Astrocyte of the hippocampus (primary cell): ENCODE measurements around the gene ETFDH.
"Not testable (repeated sequence)": the region's sequence is repeated elsewhere in the genome, so short reads cannot be mapped to it uniquely, and the experiment has no call there.

Experiments used
- DNase-seq: peaks from one replicate; pipeline ENCODE4 v3.0.0; 2011; ENCODE audit warnings: low read depth, low spot score

ETFDH gene

GRCh38 chr4:158671915-158672806, at the start of gene ETFDH:
ETFDH (plus strand) TSS chr4:158672296; CDS start chr4:158672457, 161 bp downstream.
- peak; percentile 100 for DNase-seq

GRCh38 chr4:158624889-158625478, 47.1 kb upstream of the ETFDH start:
- peak; percentile 67 for DNase-seq

- no peak for DNase-seq
Observed at GRCh38 chr4:158625544-158625943, 46.6 kb upstream of the ETFDH start.

DNA sequence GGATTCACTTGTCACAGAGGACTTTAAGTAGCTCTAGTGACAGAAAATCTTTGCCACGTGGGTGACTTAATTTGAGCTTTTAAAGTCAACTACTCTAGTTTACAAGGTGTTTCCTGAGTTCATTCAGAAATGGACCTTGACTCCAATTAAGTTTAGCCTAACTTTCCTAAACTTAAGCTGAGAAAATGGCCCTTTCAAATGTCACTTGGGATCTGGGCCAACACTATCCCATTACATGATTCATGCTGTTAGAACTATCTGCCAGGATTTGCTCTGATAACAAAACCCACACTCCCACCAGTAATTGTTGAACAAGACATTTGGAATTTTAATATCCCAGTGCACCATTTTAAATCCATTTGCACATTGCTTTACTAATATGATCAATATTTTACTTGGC, 41.2 kb upstream of the ETFDH start:
- peak; percentile 80 for DNase-seq

DNA sequence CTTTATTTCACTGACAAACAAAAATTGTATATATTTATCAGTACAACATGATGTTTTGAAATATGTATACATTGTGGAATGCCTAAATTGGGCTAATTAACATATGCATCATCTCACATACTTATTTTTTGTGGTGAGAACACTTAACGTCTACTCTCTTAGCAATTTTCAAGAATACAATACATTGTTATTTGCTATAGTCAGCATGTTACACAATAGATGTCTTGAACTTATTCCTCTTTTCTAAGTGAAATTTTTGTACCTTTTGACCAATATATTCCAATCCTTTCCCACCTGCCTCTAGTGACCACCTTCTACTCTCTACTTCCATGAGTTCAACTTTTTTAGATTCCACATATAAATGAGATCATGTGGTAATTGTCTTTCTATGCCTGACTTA, 35.5 kb upstream of the ETFDH start:
- DNase-seq, result no peak

DNA sequence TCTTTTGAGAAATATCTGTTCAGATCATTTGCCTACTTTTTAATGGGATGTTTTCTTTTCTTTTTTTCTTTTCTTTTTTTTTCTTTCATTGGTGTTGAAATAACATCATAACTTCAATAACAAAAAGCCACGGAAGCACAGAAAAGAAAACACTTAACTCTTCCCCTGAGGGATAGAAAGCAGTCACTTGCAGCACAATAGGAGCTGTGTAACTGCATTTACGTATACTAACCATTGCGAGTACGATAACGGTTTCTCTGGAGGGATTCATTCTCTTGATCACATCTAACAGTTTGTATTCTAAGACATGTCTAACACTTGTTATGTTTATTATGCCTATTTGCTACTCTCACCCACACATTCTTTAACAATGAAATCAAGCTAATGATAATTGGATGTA, 27.7 kb upstream of the ETFDH start:
- no peak for DNase-seq

DNA sequence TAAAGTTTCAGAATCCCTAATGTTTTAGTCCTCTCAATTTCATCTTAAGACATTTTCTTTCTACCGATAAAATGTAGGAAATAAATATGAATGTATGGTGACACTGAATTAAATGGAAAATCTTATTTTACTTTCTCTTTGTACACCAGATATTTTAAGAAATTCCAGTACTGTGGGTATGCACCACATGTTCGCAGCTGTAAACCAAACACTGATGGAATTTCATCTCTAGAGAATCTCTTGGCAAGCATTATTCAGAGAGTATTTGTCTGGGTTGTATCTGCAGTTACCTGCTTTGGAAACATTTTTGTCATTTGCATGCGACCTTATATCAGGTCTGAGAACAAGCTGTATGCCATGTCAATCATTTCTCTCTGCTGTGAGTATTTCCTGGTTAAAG, 27.3 kb upstream of the ETFDH start:
- no peak for DNase-seq

- DNase-seq, result no peak
Observed at GRCh38 chr4:158649111-158649680, 22.9 kb upstream of the ETFDH start.

- DNase-seq, result no peak
Observed at GRCh38 chr4:158652920-158653319, 19.2 kb upstream of the ETFDH start.

- DNase-seq, result no peak
Observed at GRCh38 chr4:158656439-158656838, 15.7 kb upstream of the ETFDH start.

DNA sequence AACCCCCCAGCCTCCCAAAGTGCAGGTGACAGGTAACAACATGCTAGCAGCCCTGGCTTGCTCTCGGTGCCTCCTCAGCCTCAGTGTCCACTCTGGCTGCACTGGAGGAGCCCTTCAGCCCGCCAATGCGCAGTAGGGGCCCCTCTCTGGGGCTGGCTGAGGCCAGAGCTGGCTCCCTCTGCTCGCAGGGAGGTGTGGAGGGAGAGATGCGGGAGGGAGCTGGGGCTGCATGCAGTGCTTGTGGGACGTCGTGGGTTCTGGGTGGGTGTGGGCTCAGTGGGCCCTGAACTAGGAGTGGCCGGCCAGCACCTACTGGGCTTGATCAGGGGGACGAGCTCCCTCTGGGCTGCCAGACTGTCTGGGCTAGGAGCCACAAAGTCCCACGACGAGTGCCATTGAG, 14.8 kb upstream of the ETFDH start:
- DNase-seq, result no peak

DNA sequence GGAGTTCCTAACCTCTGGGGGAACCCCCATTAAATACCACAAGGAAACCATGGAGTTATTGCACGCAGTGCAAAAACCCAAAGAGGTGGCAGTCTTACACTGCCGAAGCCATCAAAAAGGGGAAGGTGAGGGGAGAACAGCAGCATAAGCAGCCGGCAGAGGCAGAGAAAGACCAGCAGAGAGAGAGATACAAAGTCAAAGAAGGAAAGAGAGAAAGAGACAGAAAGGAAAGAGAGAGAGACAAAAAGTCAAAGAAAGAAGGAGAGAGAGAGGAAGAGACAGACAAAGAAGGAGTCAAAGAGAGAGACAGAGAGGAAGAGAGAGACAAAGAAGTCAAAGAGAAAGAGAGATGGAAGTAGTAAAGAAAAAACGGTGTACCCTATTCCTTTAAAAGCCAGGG, 8.8 kb upstream of the ETFDH start:
- DNase-seq, result not testable (repeated sequence)

GRCh38 chr4:158663707-158664625, 8.1 kb upstream of the ETFDH start:
- not testable (repeated sequence) for DNase-seq

- DNase-seq, result no peak
Observed at GRCh38 chr4:158664806-158665205, 7.3 kb upstream of the ETFDH start.

DNA sequence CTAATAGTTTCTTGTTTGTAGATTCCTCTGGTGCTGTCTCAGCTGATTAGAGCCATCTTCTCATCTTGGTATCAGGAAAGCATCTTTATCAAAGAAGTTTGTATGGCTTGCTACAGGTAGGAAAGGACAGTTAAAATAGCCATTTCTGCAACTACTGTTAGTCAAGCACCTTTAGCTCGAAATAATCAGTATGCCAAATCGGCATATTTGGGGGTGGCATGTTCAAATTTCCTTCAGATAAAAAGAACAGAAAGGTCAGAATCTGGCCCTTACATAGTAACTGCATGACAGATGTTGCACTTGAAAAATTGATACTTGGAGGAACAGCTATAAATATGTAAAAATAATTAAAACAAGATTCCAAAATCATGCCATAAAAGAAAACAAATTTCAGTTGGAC, 5.2 kb upstream of the ETFDH start:
- no peak for DNase-seq

- peak; percentile 34 for DNase-seq
Observed at GRCh38 chr4:158667651-158668198, 4.4 kb upstream of the ETFDH start.

GRCh38 chr4:158669310-158669709, 2.8 kb upstream of the ETFDH start:
- DNase-seq, result no peak

DNA sequence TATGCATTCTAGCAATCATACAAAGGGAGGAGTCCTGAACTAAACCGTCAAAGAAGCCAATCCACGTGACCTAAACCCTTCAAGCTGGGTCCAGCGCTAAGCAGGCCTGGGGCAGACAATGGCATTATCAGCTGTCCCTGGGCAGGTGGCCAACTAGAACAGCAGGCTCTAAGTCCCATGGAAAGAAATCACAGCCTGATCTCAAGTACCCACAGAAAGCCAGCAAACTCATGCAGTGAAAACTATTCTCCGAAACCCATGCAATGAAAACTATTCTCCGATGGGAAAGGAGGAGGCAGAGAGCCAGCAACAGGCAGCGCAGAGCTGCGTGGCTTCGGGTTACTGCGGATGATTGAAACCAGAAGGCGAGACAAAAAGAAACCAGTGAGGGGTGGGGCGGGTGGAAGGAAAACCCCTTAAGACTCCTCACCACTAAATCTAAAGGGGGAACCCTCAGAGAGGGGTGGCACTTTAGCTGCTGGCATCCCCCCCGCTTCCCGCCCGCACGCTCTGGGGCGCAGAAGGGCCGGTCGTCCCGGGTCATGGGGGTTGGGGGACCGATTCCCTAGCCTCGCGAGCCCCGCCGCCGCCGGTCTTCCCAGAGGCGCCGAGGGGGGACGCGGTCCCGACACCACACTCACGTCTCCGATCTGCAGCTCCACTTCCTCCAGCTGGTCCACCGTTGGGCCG, 976 bp upstream of the ETFDH start:
- DNase-seq, result peak; percentile 87

DNA sequence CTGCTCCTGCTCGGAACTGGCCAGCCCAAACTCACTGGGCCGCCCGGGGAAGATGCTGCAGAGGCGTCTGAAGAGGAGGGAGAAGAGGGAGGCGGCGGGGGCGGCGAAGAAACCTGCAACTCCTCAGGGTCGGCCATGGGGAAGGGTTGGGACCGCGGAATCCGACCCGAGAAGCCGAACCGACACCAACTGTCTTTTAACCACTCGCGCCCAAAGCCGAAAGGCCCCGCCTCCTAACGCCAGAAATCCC, 506 bp upstream of the ETFDH start, which contains the start of gene C4orf46:
TSS of gene C4orf46 (minus strand) at position 223 of the 250 bp plus-strand sequence. CDS start at position 137, 86 bp downstream.
- no peak for DNase-seq

GRCh38 chr4:158673633-158674032, 1.5 kb downstream of the ETFDH start:
- DNase-seq, result no peak

GRCh38 chr4:158676076-158676475, 4.0 kb downstream of the ETFDH start:
- DNase-seq, result no peak
